Measurements from ENCODE around the gene SLC16A10.
A peak's percentile ranks its signal among the peaks of the same experiment; 100 is the strongest.

Gene SLC16A10

DNA sequence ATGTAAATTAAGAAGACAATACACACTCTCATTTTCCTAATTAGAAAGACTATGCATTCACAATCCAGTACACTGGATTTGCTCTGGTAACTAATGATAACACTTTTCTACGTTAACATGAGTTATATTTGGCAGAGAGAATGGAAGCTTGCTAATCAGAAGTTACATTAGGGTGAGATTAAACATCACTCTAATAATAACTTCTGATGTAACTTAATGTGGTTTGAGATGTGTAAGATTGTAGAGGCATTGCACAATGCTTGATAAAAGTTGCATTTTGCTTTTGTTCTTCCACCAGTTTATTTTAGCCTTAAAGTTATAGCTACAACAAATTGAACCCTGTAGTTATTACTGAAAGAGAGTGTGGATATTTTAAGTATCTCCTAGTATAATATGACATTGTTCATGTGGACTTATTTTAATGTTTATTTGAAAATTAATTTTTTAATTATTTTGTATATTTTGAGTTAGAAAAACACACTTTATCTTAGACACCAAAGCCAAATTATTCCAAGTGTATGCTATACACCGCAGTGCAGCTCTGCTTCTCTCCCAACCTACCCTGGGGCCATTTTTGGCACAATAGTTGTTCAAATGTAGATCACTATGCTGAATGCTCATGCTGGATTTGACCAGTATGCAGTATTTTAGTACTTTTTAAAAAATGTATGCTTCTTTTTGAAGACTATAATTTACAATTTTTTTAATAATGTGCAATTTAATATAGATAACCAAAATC, 143.2 kb downstream of the SLC16A10 start:
- Histone ChIP-seq H3K27me3 (replicated peaks; ENCODE audit: control insufficient read depth, insufficient read depth, low read length) (no peaks in the 10 kb centered on the region), H3K36me3 (ENCODE audit: control insufficient read depth, insufficient read depth, low read length, severe bottlenecking) (no peaks in the 10 kb centered on the region), H3K4me1 (ENCODE audit: control insufficient read depth, insufficient read depth, low read length) (peaks cover 42% of the 10 kb centered on the region), H3K9me3 (ENCODE audit: control insufficient read depth, low read length) (no peaks in the 10 kb centered on the region), H3K4me3 (ENCODE audit: low read length) (peak overlapping the region; percentile 51), H3K9ac (ENCODE audit: low read length) (no peak overlapping the region)
- peak; percentile 80 for DNase-seq (ENCODE audit: low read depth)

DNA sequence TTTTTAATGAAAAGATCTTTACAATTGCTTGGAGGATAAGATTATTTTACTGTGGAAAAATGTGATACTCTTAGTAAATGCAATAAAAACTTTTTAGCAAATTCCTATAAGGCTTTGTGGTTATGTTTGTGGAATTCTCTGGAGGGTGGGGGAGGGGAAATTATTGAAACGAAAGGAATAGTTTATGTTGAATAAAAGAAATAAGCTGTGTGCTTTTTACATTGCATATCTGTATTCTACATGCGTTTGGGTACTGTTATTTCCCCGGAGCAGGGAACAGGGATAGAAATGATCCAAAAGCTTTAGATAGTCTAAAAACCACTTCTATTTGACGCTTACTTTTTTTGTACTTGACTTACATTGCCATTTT, 143.8 kb downstream of the SLC16A10 start:
- Histone ChIP-seq H3K9ac (ENCODE audit: low read length) (no peak overlapping the region), H3K36me3 (ENCODE audit: control insufficient read depth, insufficient read depth, low read length, severe bottlenecking) (no peaks in the 10 kb centered on the region), H3K4me3 (ENCODE audit: low read length) (no peak overlapping the region), H3K4me1 (ENCODE audit: control insufficient read depth, insufficient read depth, low read length) (peaks cover 42% of the 10 kb centered on the region), H3K9me3 (ENCODE audit: control insufficient read depth, low read length) (no peaks in the 10 kb centered on the region), H3K27me3 (replicated peaks; ENCODE audit: control insufficient read depth, insufficient read depth, low read length) (no peaks in the 10 kb centered on the region)
- DNase-seq (ENCODE audit: low read depth) = no peak

DNA sequence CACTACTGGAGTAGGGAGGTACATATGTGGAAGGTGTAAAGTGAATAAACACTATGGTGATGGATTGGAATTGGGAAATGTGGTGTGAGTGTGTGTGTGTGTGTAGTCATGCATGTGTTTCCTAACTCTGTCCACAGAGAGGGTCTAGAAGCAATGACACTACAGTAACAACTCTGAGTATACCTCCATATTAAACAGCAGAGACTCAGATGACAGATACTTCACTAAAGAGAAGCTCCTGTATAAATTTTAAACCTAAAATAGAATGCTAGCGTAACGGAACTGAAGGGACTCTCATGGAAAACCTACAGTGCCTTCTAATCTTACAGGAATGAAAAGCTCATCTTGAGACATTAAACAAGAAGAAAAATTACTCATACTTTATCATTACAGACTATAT, 150.5 kb downstream of the SLC16A10 start:
- H3K9me3 ChIP-seq (ENCODE audit: control insufficient read depth, low read length) = no peaks in the 10 kb centered on the region
- no peaks in the 10 kb centered on the region for H3K4me1 ChIP-seq (ENCODE audit: control insufficient read depth, insufficient read depth, low read length)
- H3K27me3 ChIP-seq (replicated peaks; ENCODE audit: control insufficient read depth, insufficient read depth, low read length) = no peaks in the 10 kb centered on the region
- no peak for DNase-seq (ENCODE audit: low read depth)
- H3K36me3 ChIP-seq (ENCODE audit: control insufficient read depth, insufficient read depth, low read length, severe bottlenecking) = no peaks in the 10 kb centered on the region
- no peak overlapping the region for H3K9ac ChIP-seq (ENCODE audit: low read length)
- H3K4me3 ChIP-seq (ENCODE audit: low read length) = no peak overlapping the region

DNA sequence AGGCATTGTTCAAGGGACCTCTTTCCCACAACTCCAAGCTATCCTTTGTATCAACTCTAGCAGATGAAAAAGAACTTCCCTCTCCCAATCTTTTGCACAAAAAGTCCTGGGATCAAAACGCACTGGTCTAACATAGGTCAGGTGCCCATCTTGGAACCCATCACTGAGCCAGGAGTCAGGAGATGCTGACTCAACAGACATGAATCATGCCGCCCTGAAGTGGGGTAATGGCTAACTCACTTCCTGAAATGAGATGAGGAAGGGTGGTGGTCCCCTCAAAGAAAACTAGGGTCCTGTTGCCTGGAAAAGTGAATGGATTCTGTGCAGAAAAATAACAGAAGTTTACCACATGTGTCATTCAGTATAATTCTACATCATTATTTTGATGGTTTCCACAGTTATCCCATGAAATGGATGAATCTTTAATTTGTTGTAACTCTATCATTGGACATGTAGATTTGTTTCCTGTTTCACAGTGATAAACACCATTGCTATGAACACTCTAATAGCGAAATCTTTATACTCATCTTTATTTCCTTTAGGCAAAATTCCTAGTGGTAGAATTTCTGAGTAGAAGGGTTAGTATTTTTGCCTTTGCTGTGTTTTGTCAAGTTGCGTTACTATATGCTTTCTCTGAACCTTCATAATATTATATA, 151.3 kb downstream of the SLC16A10 start:
- Histone ChIP-seq H3K9ac (ENCODE audit: low read length) (no peak overlapping the region), H3K36me3 (ENCODE audit: control insufficient read depth, insufficient read depth, low read length, severe bottlenecking) (no peaks in the 10 kb centered on the region), H3K4me1 (ENCODE audit: control insufficient read depth, insufficient read depth, low read length) (no peaks in the 10 kb centered on the region), H3K27me3 (replicated peaks; ENCODE audit: control insufficient read depth, insufficient read depth, low read length) (no peaks in the 10 kb centered on the region), H3K9me3 (ENCODE audit: control insufficient read depth, low read length) (no peaks in the 10 kb centered on the region), H3K4me3 (ENCODE audit: low read length) (no peak overlapping the region)
- no peak for DNase-seq (ENCODE audit: low read depth)

GRCh38 chr6:111239461-111239860, 152.2 kb downstream of the SLC16A10 start:
- H3K9me3 ChIP-seq (ENCODE audit: control insufficient read depth, low read length) = no peaks in the 10 kb centered on the region
- H3K4me3 ChIP-seq (ENCODE audit: low read length) = no peak overlapping the region
- no peaks in the 10 kb centered on the region for H3K36me3 ChIP-seq (ENCODE audit: control insufficient read depth, insufficient read depth, low read length, severe bottlenecking)
- no peak overlapping the region for H3K9ac ChIP-seq (ENCODE audit: low read length)
- no peaks in the 10 kb centered on the region for H3K4me1 ChIP-seq (ENCODE audit: control insufficient read depth, insufficient read depth, low read length)
- H3K27me3 ChIP-seq (replicated peaks; ENCODE audit: control insufficient read depth, insufficient read depth, low read length) = no peaks in the 10 kb centered on the region
- no peak for DNase-seq (ENCODE audit: low read depth)

DNA sequence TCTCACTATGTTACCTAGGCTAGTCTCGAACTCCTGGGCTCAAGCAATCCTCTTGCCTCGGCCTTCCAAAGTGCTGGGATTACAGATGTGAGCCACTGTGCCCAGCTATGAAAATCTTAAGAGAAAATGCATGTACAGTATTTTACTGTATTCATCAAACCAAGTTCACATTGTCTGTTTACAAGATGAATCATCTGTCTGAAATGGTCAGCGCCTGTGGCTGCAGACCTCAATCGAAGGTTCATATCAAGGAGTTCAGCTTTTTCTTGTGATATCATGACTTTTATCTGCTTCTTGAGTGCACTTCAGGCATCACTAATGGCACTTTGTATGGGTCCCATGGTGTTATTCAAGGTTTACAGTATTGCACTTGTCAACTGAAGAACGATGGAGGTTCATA, 155.1 kb downstream of the SLC16A10 start:
- peak; percentile 53 for DNase-seq (ENCODE audit: low read depth)
- Histone ChIP-seq H3K9ac (ENCODE audit: low read length) (no peak overlapping the region), H3K27me3 (replicated peaks; ENCODE audit: control insufficient read depth, insufficient read depth, low read length) (no peaks in the 10 kb centered on the region), H3K4me1 (ENCODE audit: control insufficient read depth, insufficient read depth, low read length) (no peaks in the 10 kb centered on the region), H3K36me3 (ENCODE audit: control insufficient read depth, insufficient read depth, low read length, severe bottlenecking) (no peaks in the 10 kb centered on the region), H3K4me3 (ENCODE audit: low read length) (no peak overlapping the region), H3K9me3 (ENCODE audit: control insufficient read depth, low read length) (no peaks in the 10 kb centered on the region)

DNA sequence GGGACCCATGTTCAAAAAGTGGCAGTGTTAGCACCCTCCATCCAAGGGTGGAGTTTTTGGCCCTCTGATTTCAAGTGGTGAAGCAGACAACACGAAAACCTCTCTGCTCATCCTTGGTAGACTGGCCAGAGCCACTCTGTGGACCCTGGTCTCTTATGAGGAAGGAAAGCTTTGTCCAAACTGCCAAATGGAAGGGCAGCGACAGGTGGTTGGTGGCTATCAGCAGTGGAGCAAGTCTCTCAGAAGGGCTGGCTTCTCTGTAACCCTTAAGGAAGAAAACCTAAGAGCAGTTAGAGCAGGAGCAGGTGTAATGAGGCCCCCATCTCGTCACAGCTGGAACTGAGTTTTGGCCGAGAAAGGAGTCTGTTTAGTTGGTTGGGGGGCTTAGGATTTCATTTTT, 155.8 kb downstream of the SLC16A10 start:
- no peak for DNase-seq (ENCODE audit: low read depth)
- Histone ChIP-seq H3K27me3 (replicated peaks; ENCODE audit: control insufficient read depth, insufficient read depth, low read length) (no peaks in the 10 kb centered on the region), H3K9me3 (ENCODE audit: control insufficient read depth, low read length) (no peaks in the 10 kb centered on the region), H3K4me3 (ENCODE audit: low read length) (no peak overlapping the region), H3K4me1 (ENCODE audit: control insufficient read depth, insufficient read depth, low read length) (no peaks in the 10 kb centered on the region), H3K9ac (ENCODE audit: low read length) (no peak overlapping the region), H3K36me3 (ENCODE audit: control insufficient read depth, insufficient read depth, low read length, severe bottlenecking) (no peaks in the 10 kb centered on the region)

DNA sequence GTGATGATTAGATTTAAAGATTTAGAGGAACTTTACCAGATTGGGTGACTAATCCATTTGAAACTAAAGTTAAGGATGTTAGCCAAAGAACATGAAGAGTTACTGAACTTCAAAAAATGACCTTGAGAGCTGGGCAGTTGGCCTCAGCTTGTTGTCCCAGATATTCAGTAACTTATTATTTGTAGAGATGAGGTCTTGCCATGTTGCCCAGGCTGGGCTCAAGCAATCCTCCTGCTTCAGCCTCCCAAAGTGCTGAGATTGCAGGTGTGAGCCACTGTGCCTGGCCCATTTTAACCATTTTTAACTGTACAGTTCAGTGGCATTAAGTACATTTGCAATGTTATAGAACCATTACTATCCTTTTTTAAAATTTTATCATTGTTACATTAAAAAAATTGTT, 161.5 kb downstream of the SLC16A10 start:
- Histone ChIP-seq H3K27me3 (replicated peaks; ENCODE audit: control insufficient read depth, insufficient read depth, low read length) (no peaks in the 10 kb centered on the region), H3K9me3 (ENCODE audit: control insufficient read depth, low read length) (no peaks in the 10 kb centered on the region), H3K9ac (ENCODE audit: low read length) (no peak overlapping the region), H3K36me3 (ENCODE audit: control insufficient read depth, insufficient read depth, low read length, severe bottlenecking) (no peaks in the 10 kb centered on the region), H3K4me1 (ENCODE audit: control insufficient read depth, insufficient read depth, low read length) (no peaks in the 10 kb centered on the region), H3K4me3 (ENCODE audit: low read length) (no peak overlapping the region)
- no peak for DNase-seq (ENCODE audit: low read depth)

DNA sequence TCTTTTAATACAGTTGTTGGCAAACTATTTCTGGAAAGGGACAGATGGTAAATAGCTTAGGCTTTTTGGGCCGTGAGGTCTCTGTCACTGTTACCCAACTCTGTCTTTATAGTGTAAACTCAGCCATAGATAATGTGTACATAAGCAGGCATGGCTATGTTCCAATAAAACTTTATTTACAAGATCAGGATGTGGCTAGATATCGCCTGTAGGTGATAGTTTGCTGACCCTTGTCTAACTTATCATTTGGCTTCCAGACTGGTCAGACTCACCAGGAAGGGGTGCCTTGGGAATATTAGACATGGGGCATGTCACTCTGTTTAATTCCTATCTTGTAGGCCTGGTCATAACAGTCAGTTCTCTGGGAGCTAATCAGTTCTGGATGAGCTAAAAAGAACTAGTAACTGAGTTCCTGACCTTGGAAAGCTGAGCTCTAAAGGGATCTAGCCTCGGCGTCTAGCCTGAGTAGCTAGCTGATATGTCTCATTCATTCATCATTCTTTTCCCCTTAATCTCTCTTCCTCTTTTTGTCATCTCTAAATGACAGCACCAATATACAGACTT, 163.6 kb downstream of the SLC16A10 start:
- no peak for DNase-seq (ENCODE audit: low read depth)
- no peaks in the 10 kb centered on the region for H3K36me3 ChIP-seq (ENCODE audit: control insufficient read depth, insufficient read depth, low read length, severe bottlenecking)
- H3K9ac ChIP-seq (ENCODE audit: low read length) = no peak overlapping the region
- no peaks in the 10 kb centered on the region for H3K4me1 ChIP-seq (ENCODE audit: control insufficient read depth, insufficient read depth, low read length)
- H3K9me3 ChIP-seq (ENCODE audit: control insufficient read depth, low read length) = no peaks in the 10 kb centered on the region
- no peak overlapping the region for H3K4me3 ChIP-seq (ENCODE audit: low read length)
- H3K27me3 ChIP-seq (replicated peaks; ENCODE audit: control insufficient read depth, insufficient read depth, low read length) = no peaks in the 10 kb centered on the region

DNA sequence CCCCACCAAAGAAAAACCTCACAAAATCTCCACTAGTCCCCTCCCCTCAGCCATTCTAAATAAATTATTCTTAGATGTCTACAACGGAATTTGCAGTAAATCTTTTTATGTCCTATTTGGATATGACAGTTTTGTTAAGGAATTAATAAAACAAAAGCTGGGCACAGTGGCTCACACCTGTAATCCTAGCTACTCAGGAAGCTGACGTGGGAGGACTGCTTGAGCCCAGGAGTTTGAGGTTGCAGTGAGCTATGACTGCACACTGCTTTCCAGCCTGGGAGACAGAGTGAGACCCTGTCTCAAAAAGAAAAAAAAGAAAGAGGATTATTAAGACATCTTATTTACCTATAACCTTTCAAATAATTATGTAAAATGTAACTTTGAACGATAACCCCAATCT, 165.4 kb downstream of the SLC16A10 start:
- H3K4me3 ChIP-seq (ENCODE audit: low read length) = no peak overlapping the region
- H3K9me3 ChIP-seq (ENCODE audit: control insufficient read depth, low read length) = no peaks in the 10 kb centered on the region
- H3K36me3 ChIP-seq (ENCODE audit: control insufficient read depth, insufficient read depth, low read length, severe bottlenecking) = no peaks in the 10 kb centered on the region
- H3K4me1 ChIP-seq (ENCODE audit: control insufficient read depth, insufficient read depth, low read length) = no peaks in the 10 kb centered on the region
- no peak for DNase-seq (ENCODE audit: low read depth)
- H3K9ac ChIP-seq (ENCODE audit: low read length) = no peak overlapping the region
- no peaks in the 10 kb centered on the region for H3K27me3 ChIP-seq (replicated peaks; ENCODE audit: control insufficient read depth, insufficient read depth, low read length)

GRCh38 chr6:111254004-111254778, 166.9 kb downstream of the SLC16A10 start:
- no peak overlapping the region for H3K4me3 ChIP-seq (ENCODE audit: low read length)
- H3K27me3 ChIP-seq (replicated peaks; ENCODE audit: control insufficient read depth, insufficient read depth, low read length) = no peaks in the 10 kb centered on the region
- peaks cover 5% of the 10 kb centered on the region for H3K4me1 ChIP-seq (ENCODE audit: control insufficient read depth, insufficient read depth, low read length)
- no peak for DNase-seq (ENCODE audit: low read depth)
- no peaks in the 10 kb centered on the region for H3K36me3 ChIP-seq (ENCODE audit: control insufficient read depth, insufficient read depth, low read length, severe bottlenecking)
- H3K9me3 ChIP-seq (ENCODE audit: control insufficient read depth, low read length) = no peaks in the 10 kb centered on the region
- H3K9ac ChIP-seq (ENCODE audit: low read length) = no peak overlapping the region

Data from adipocyte (in vitro differentiated cells).